COLO668 (cell line): Measurements from ENCODE around the gene THADA.
"Not testable (repeated sequence)": the region's sequence is repeated elsewhere in the genome, so short reads cannot be mapped to it uniquely, and the experiment has no call there.

ENCODE experiments used
- DNase-seq: peaks from one replicate; lab custom pipeline; 2025; ENCODE audit not compliant: unreplicated experiment; lab: John Stamatoyannopoulos, UW

THADA gene

GRCh38 chr2:43192744-43193651 is 402.8 kb downstream of the THADA start:
- no peak for DNase-seq

GRCh38 chr2:43191947-43192516 is 403.8 kb downstream of the THADA start:
- no peak for DNase-seq

GRCh38 chr2:43190311-43191052 is 405.4 kb downstream of the THADA start:
- DNase-seq: no peak

GRCh38 chr2:43189861-43190260 is 406.0 kb downstream of the THADA start:
- not testable (repeated sequence) for DNase-seq

GRCh38 chr2:43188561-43189386 is 407.1 kb downstream of the THADA start:
- DNase-seq: no peak

- no peak for DNase-seq
Observed at GRCh38 chr2:43186679-43187374, 409.0 kb downstream of the THADA start.

GRCh38 chr2:43186321-43186678 is 409.5 kb downstream of the THADA start:
- DNase-seq: no peak

GRCh38 chr2:43185146-43185545 is 410.7 kb downstream of the THADA start:
- no peak for DNase-seq

GRCh38 chr2:43184339-43184895 is 411.4 kb downstream of the THADA start:
- DNase-seq: no peak

GRCh38 chr2:43183743-43184142 is 412.1 kb downstream of the THADA start:
- DNase-seq: no peak

- DNase-seq: no peak
Observed at GRCh38 chr2:43180897-43181296, 414.9 kb downstream of the THADA start.
